ENCODE measurements around the gene TTC8.

Gene TTC8

GRCh38 chr14:88871429-88871828 lies 47.0 kb downstream of the TTC8 start:
- no peak for ATAC-seq
- Mint-ChIP-seq H3K27ac (no peak overlapping the region), H3K4me3 (no peak overlapping the region), H3K27me3 (no peaks in the 10 kb centered on the region), H3K9me3 (no peaks in the 10 kb centered on the region), H3K4me1 (no peaks in the 10 kb centered on the region)
- DNase-seq, result no peak

GRCh38 chr14:88872976-88873375 lies 48.5 kb downstream of the TTC8 start:
- Mint-ChIP-seq H3K27ac (no peak overlapping the region), H3K27me3 (no peaks in the 10 kb centered on the region)

GRCh38 chr14:88877192-88877591 lies 52.7 kb downstream of the TTC8 start:
- Mint-ChIP-seq H3K27ac (no peak overlapping the region), H3K27me3 (no peaks in the 10 kb centered on the region), H3K4me3 (no peak overlapping the region), H3K4me1 (no peaks in the 10 kb centered on the region), H3K9me3 (peaks cover 13 to 14% of the 10 kb centered on the region in 2 donors)
- ATAC-seq (no peak), DNase-seq (no peak)

More at GRCh38 chr14:88872976-88873375, 48.5 kb downstream of the TTC8 start:
- Mint-ChIP-seq H3K4me3 (no peak overlapping the region), H3K4me1 (no peaks in the 10 kb centered on the region), H3K9me3 (no peaks in the 10 kb centered on the region)
- no peak for DNase-seq
- no peak for ATAC-seq

GRCh38 chr14:88879022-88879421 lies 54.6 kb downstream of the TTC8 start:
- peaks cover 27 to 32% of the 10 kb centered on the region in 2 donors for H3K9me3 Mint-ChIP-seq
- no peak overlapping the region for H3K27ac Mint-ChIP-seq
- H3K4me3 Mint-ChIP-seq, result no peak overlapping the region
- no peaks in the 10 kb centered on the region for H3K27me3 Mint-ChIP-seq
- no peaks in the 10 kb centered on the region for H3K4me1 Mint-ChIP-seq
- ATAC-seq, result no peak
- DNase-seq, result no peak

GRCh38 chr14:88882236-88882635 lies 57.8 kb downstream of the TTC8 start:
- H3K27ac Mint-ChIP-seq, result no peak overlapping the region

GRCh38 chr14:88895116-88895515 lies 70.7 kb downstream of the TTC8 start:
- no peaks in the 10 kb centered on the region for H3K4me1 Mint-ChIP-seq
- no peak overlapping the region for H3K4me3 Mint-ChIP-seq
- ATAC-seq, result no peak
- no peak overlapping the region for H3K27ac Mint-ChIP-seq
- DNase-seq, result no peak
- peaks cover 24% of the 10 kb centered on the region for H3K27me3 Mint-ChIP-seq
- H3K9me3 Mint-ChIP-seq, result no peaks in the 10 kb centered on the region

More at GRCh38 chr14:88882236-88882635, 57.8 kb downstream of the TTC8 start:
- Mint-ChIP-seq H3K27me3 (peaks cover 7% of the 10 kb centered on the region), H3K4me1 (no peaks in the 10 kb centered on the region), H3K4me3 (no peak overlapping the region), H3K9me3 (peaks cover 31 to 38% of the 10 kb centered on the region in 2 donors)
- ATAC-seq (no peak), DNase-seq (no peak)

GRCh38 chr14:88901189-88901588 lies 76.7 kb downstream of the TTC8 start:
- no peaks in the 10 kb centered on the region for H3K9me3 Mint-ChIP-seq
- DNase-seq (no peak), ATAC-seq (no peak)
- peaks cover 21% of the 10 kb centered on the region for H3K27me3 Mint-ChIP-seq
- H3K27ac Mint-ChIP-seq, result no peak overlapping the region
- no peak overlapping the region for H3K4me3 Mint-ChIP-seq
- no peaks in the 10 kb centered on the region for H3K4me1 Mint-ChIP-seq

- H3K27me3 Mint-ChIP-seq, result peaks cover 21% of the 10 kb centered on the region
- H3K9me3 Mint-ChIP-seq, result no peaks in the 10 kb centered on the region
- H3K4me1 Mint-ChIP-seq, result no peaks in the 10 kb centered on the region
- DNase-seq (no peak), ATAC-seq (no peak)
- H3K27ac Mint-ChIP-seq, result peak overlapping the region in 1 of 2 donors; percentile 59
- no peak overlapping the region for H3K4me3 Mint-ChIP-seq
Measured at GRCh38 chr14:88901991-88902390, 77.5 kb downstream of the TTC8 start.

GRCh38 chr14:88902850-88903249 lies 78.4 kb downstream of the TTC8 start:
- no peak overlapping the region for H3K4me3 Mint-ChIP-seq
- no peaks in the 10 kb centered on the region for H3K9me3 Mint-ChIP-seq
- H3K27me3 Mint-ChIP-seq, result peaks cover 22% of the 10 kb centered on the region
- ATAC-seq, result no peak
- H3K27ac Mint-ChIP-seq, result no peak overlapping the region
- DNase-seq, result no peak
- H3K4me1 Mint-ChIP-seq, result no peaks in the 10 kb centered on the region

GRCh38 chr14:88904206-88904647 lies 79.8 kb downstream of the TTC8 start:
- Mint-ChIP-seq H3K4me1 (no peaks in the 10 kb centered on the region), H3K4me3 (no peak overlapping the region), H3K9me3 (no peaks in the 10 kb centered on the region), H3K27me3 (peaks cover 29% of the 10 kb centered on the region), H3K27ac (no peak overlapping the region)
- no peak for ATAC-seq
- no peak for DNase-seq

GRCh38 chr14:88904864-88905263 lies 80.4 kb downstream of the TTC8 start:
- Mint-ChIP-seq H3K27me3 (peaks cover 29% of the 10 kb centered on the region), H3K4me3 (no peak overlapping the region), H3K9me3 (no peaks in the 10 kb centered on the region), H3K4me1 (no peaks in the 10 kb centered on the region), H3K27ac (no peak overlapping the region)
- DNase-seq, result no peak
- ATAC-seq, result no peak

GRCh38 chr14:88908216-88908615 lies 83.8 kb downstream of the TTC8 start:
- H3K27ac Mint-ChIP-seq, result no peak overlapping the region
- H3K4me1 Mint-ChIP-seq, result no peaks in the 10 kb centered on the region
- H3K4me3 Mint-ChIP-seq, result no peak overlapping the region
- no peak for ATAC-seq
- H3K9me3 Mint-ChIP-seq, result no peaks in the 10 kb centered on the region
- H3K27me3 Mint-ChIP-seq, result peaks cover 7% of the 10 kb centered on the region
- DNase-seq, result no peak

- H3K27ac Mint-ChIP-seq, result no peak overlapping the region
- H3K27me3 Mint-ChIP-seq, result peaks cover 7% of the 10 kb centered on the region
- ATAC-seq (no peak), DNase-seq (no peak)
- no peaks in the 10 kb centered on the region for H3K9me3 Mint-ChIP-seq
- no peaks in the 10 kb centered on the region for H3K4me1 Mint-ChIP-seq
- H3K4me3 Mint-ChIP-seq, result no peak overlapping the region
Measured at GRCh38 chr14:88910386-88910785, 85.9 kb downstream of the TTC8 start.

GRCh38 chr14:88911809-88912208 lies 87.4 kb downstream of the TTC8 start:
- H3K27ac Mint-ChIP-seq, result no peak overlapping the region
- no peak for ATAC-seq
- peaks cover 16% of the 10 kb centered on the region for H3K27me3 Mint-ChIP-seq
- H3K9me3 Mint-ChIP-seq, result no peaks in the 10 kb centered on the region
- no peaks in the 10 kb centered on the region for H3K4me1 Mint-ChIP-seq
- no peak for DNase-seq
- H3K4me3 Mint-ChIP-seq, result no peak overlapping the region

- DNase-seq (no peak), ATAC-seq (no peak)
- no peak overlapping the region for H3K4me3 Mint-ChIP-seq
- peaks cover 10% of the 10 kb centered on the region for H3K27me3 Mint-ChIP-seq
- H3K4me1 Mint-ChIP-seq, result no peaks in the 10 kb centered on the region
- no peak overlapping the region for H3K27ac Mint-ChIP-seq
- no peaks in the 10 kb centered on the region for H3K9me3 Mint-ChIP-seq
Measured at GRCh38 chr14:88914956-88915355, 90.5 kb downstream of the TTC8 start.

- Mint-ChIP-seq H3K27ac (no peak overlapping the region), H3K4me1 (no peaks in the 10 kb centered on the region), H3K27me3 (peaks cover 27% of the 10 kb centered on the region), H3K9me3 (peaks cover 0 to 4% of the 10 kb centered on the region in 2 donors), H3K4me3 (no peak overlapping the region)
- DNase-seq, result no peak
- ATAC-seq, result no peak
Measured at GRCh38 chr14:88919502-88919901, 95.1 kb downstream of the TTC8 start.

Measured in stimulated activated naive CD8-positive, alpha-beta T cell treated with anti-CD3 and anti-CD28 coated beads, Interleukin-15, amount 100 ng/mL, for 72 hours (primary cell).